H1 (cell line): ENCODE results near the gene CCNK.

Experiments
- CTCF ChIP-seq, 3 experiments: IDR thresholded peaks; 1 replicate in 2 of 3; 2 replicates in 1 of 3; pipeline versions ENCODE4 v1.5.1 to v1.6.1; 2011; ENCODE audit warnings: low read length in 3 of 3, mild to moderate bottlenecking in 3 of 3, inconsistent platforms in 2 of 3, low read depth in 1 of 3, moderate library complexity in 1 of 3; ENCODE audit not compliant: insufficient read depth in 1 of 3; ENCODE audit errors: control extremely low read depth in 1 of 3
- SIX5 ChIP-seq: IDR thresholded peaks from 2 replicates; pipeline ENCODE4 v1.6.1; 2011; ENCODE audit warnings: mild to moderate bottlenecking, low read depth, low read length

- TF ChIP-seq CTCF (IDR thresholded peaks at IDR 0.05; ENCODE audit: control extremely low read depth in 1 of 3, insufficient read depth in 1 of 3, low read depth in 1 of 3, low read length in 3 of 3) (peak; percentile 33 to 52 (median 42)), SIX5 (no peak)
Measured at GRCh38 chr14:99502989-99503421, 21.8 kb downstream of the CCNK start.
